Trophoblast cell (in vitro differentiated cells and primary cell): ENCODE data around the gene WFDC9.
"Not testable (repeated sequence)": the region's sequence is repeated elsewhere in the genome, so short reads cannot be mapped to it uniquely, and the experiment has no call there.

ENCODE experiments used
- DNase-seq, 2 donors: peaks; one replicate each; pipeline ENCODE4 v3.0.0-alpha.2; 2016
- H2AFZ ChIP-seq: 2 replicates; pipeline ENCODE4 v1.6.1; 2013; ENCODE audit warnings: low read length, moderate library complexity, mild to moderate bottlenecking; ENCODE audit not compliant: insufficient read depth, poor library complexity
- H2AK5ac ChIP-seq: 2 replicates; pipeline ENCODE4 v1.6.1; 2013; ENCODE audit warnings: mild to moderate bottlenecking, low read length
- H2BK120ac ChIP-seq: 2 replicates; pipeline ENCODE4 v1.6.1; 2013; ENCODE audit warnings: low read length, mild to moderate bottlenecking, moderate library complexity; ENCODE audit not compliant: insufficient read depth, poor library complexity
- H2BK12ac ChIP-seq: 2 replicates; pipeline ENCODE4 v1.6.1; 2013; ENCODE audit warnings: mild to moderate bottlenecking, low read length, moderate library complexity
- H2BK5ac ChIP-seq: 2 replicates; pipeline ENCODE4 v1.6.1; 2013; ENCODE audit warnings: low read length, low read depth, moderate library complexity, mild to moderate bottlenecking; ENCODE audit not compliant: poor library complexity
- H3K14ac ChIP-seq: 2 replicates; pipeline ENCODE4 v1.6.1; 2013; ENCODE audit warnings: mild to moderate bottlenecking, low read length
- H3K18ac ChIP-seq: 2 replicates; pipeline ENCODE4 v1.6.1; 2013; ENCODE audit warnings: mild to moderate bottlenecking, low read length
- H3K23ac ChIP-seq: 2 replicates; pipeline ENCODE4 v1.6.1; 2013; ENCODE audit warnings: low read length
- H3K27ac ChIP-seq: 2 replicates; pipeline ENCODE4 v1.5.1; 2013; ENCODE audit warnings: low read depth, mild to moderate bottlenecking, inconsistent platforms, low read length, moderate library complexity
- H3K27me3 ChIP-seq: 2 replicates; pipeline ENCODE4 v1.6.1; 2013; ENCODE audit warnings: inconsistent platforms, mild to moderate bottlenecking, low read length, moderate library complexity; ENCODE audit not compliant: insufficient read depth
- H3K36me3 ChIP-seq, 2 experiments: 1 replicate in 1 of 2; 2 replicates in 1 of 2; pipeline ENCODE4 v1.6.1; 2013; ENCODE audit warnings: low read length in 2 of 2, mild to moderate bottlenecking in 2 of 2, moderate library complexity in 1 of 2; ENCODE audit not compliant: insufficient read depth in 2 of 2, control insufficient read depth in 1 of 2
- H3K4ac ChIP-seq: 2 replicates; pipeline ENCODE4 v1.6.1; 2013; ENCODE audit warnings: low read depth, mild to moderate bottlenecking, low read length, moderate library complexity
- H3K4me1 ChIP-seq, 2 experiments: 1 replicate in 1 of 2; 2 replicates in 1 of 2; pipeline ENCODE4 v1.6.1; 2013; ENCODE audit warnings: low read length in 2 of 2, mild to moderate bottlenecking in 2 of 2, moderate library complexity in 1 of 2; ENCODE audit not compliant: insufficient read depth in 2 of 2, control insufficient read depth in 1 of 2
- H3K4me2 ChIP-seq: 2 replicates; pipeline ENCODE4 v1.6.1; 2013; ENCODE audit warnings: inconsistent platforms, mild to moderate bottlenecking, low read length, moderate library complexity
- H3K4me3 ChIP-seq: 2 replicates; pipeline ENCODE4 v1.5.1; 2013; ENCODE audit warnings: mild to moderate bottlenecking, low read depth, low read length, inconsistent platforms
- H3K79me1 ChIP-seq: one replicate; pipeline ENCODE4 v1.6.1; 2013; ENCODE audit warnings: low read length
- H3K79me2 ChIP-seq: 2 replicates; pipeline ENCODE4 v1.6.1; 2013; ENCODE audit warnings: low read length, mild to moderate bottlenecking; ENCODE audit not compliant: control insufficient read depth, insufficient read depth, poor library complexity
- H3K9ac ChIP-seq: 2 replicates; pipeline ENCODE4 v1.6.1; 2013; ENCODE audit warnings: mild to moderate bottlenecking, low read length
- H3K9me3 ChIP-seq: 2 replicates; pipeline ENCODE4 v1.6.1; 2013; ENCODE audit warnings: low read depth, mild to moderate bottlenecking, control low read depth, inconsistent platforms, low read length; ENCODE audit not compliant: insufficient read depth
- H4K12ac ChIP-seq: 2 replicates; pipeline ENCODE4 v1.6.1; 2013; ENCODE audit warnings: low read depth, mild to moderate bottlenecking, low read length, moderate library complexity
- H4K8ac ChIP-seq: 2 replicates; pipeline ENCODE4 v1.6.1; 2013; ENCODE audit warnings: low read depth, mild to moderate bottlenecking, low read length, moderate library complexity
- H4K91ac ChIP-seq: one replicate; pipeline ENCODE4 v1.6.1; 2013; ENCODE audit warnings: low read depth, mild to moderate bottlenecking, low read length, moderate library complexity
- WGBS: extraction: QIAGEN DNeasy Blood & Tissue Kit; methylation state at CpG from one replicate; pipeline ENCODE4 v1.1.7; 2013; ENCODE audit warnings: missing lambda C conversion rate; ENCODE audit not compliant: insufficient read length, insufficient coverage; ENCODE audit errors: extremely low coverage; 5-methylcytosine and 5-hydroxymethylcytosine counted together

Gene WFDC9

DNA sequence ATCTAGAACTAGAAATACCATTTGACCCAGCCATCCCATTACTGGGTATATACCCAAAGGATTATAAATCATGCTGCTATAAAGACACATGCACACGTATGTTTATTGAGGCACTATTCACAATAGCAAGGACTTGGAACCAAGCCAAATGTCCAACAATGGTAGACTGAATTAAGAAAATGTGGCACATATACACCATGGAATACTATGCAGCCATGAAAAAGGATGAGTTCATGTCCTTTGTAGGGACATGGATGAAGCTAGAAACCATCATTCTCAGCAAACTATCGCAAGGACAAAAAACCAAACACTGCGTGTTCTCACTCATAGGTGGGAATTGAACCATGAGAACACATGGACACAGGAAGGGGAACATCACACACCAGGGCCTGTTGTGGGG lies 26.0 kb upstream of the WFDC9 start:
- not testable (repeated sequence) for H3K4me3 ChIP-seq, H3K27ac ChIP-seq, H3K36me3 ChIP-seq, H3K9ac ChIP-seq, H4K12ac ChIP-seq, DNase-seq, H2AK5ac ChIP-seq, H4K91ac ChIP-seq, H2BK120ac ChIP-seq, H3K9me3 ChIP-seq, H2AFZ ChIP-seq, H3K79me2 ChIP-seq, H3K4me1 ChIP-seq, H3K79me1 ChIP-seq, H4K8ac ChIP-seq, H2BK5ac ChIP-seq, H2BK12ac ChIP-seq, H3K14ac ChIP-seq, H3K4ac ChIP-seq, H3K27me3 ChIP-seq, H3K18ac ChIP-seq, H3K23ac ChIP-seq, H3K4me2 ChIP-seq
- no CpG with 5 or more reads among the region's 3 CpGs for WGBS

DNA sequence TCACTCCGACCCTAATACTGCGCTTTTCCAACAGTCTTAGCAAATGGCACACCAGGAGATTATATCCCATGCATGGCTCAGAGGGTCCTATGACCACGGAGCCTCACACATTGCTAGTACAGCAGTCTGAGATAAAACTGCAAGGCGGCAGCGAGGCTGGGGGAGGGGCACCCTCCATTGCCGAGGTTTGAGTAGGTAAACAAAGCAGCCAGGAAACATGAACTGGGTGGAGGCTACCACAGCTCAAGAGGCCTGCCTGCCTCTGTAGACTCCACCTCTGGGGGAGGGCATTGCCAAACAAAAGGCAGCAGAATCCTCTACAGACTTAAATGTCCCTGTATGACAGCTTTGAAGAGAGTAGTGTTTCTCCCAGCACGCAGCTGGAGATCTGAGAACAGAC lies 20.6 kb upstream of the WFDC9 start:
- H4K91ac ChIP-seq, H3K14ac ChIP-seq, H2AK5ac ChIP-seq, H2BK5ac ChIP-seq, H4K12ac ChIP-seq, H3K9ac ChIP-seq, H3K27me3 ChIP-seq, H3K36me3 ChIP-seq, H3K79me2 ChIP-seq, H3K4me2 ChIP-seq, H3K79me1 ChIP-seq, H3K4me3 ChIP-seq, H2BK12ac ChIP-seq, H3K18ac ChIP-seq, H3K9me3 ChIP-seq, H2AFZ ChIP-seq, H4K8ac ChIP-seq, H2BK120ac ChIP-seq, H3K27ac ChIP-seq, H3K4me1 ChIP-seq, H3K4ac ChIP-seq, H3K23ac ChIP-seq, DNase-seq: not testable (repeated sequence)
- no CpG with 5 or more reads among the region's 7 CpGs for WGBS

DNA sequence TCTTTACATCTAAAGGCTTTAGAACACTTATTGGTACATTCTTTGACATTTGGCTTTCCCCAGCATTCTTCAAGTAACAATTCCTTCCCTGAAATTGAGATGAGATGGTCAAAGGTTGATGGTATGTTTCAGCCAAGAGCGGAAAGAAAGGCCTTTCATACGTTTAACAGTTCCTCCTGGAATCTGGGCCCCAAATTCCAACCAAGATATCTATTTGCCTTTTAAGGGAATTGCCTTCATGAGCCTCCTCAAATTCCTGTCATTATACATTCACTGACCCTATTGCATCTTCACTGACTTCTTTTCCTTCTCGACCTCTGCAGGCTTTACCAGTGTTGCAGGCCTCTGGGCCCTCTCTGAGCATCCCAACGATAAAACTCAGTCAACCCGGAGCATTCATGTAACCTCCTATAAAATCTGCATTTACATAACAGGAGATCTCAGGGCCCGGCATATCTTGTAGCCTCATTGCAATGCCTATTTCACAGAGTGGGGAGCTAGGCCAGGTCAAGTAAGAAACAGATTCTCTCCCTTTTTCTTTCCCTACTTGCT lies 18.3 kb upstream of the WFDC9 start:
- Histone ChIP-seq H3K4me1 (no peaks in the 10 kb centered on the region), H2BK5ac (no peak overlapping the region), H2BK12ac (no peak overlapping the region), H2AFZ (no peak overlapping the region), H3K27me3 (no peaks in the 10 kb centered on the region), H4K12ac (no peak overlapping the region), H2BK120ac (no peak overlapping the region), H3K9me3 (peaks cover 7% of the 10 kb centered on the region), H3K23ac (no peak overlapping the region), H4K91ac (no peak overlapping the region), H3K4me2 (no peak overlapping the region), H3K79me1 (no peaks in the 10 kb centered on the region), H4K8ac (no peak overlapping the region), H3K36me3 (no peaks in the 10 kb centered on the region), H3K4ac (no peak overlapping the region), H3K27ac (no peak overlapping the region), H3K18ac (no peak overlapping the region), H3K9ac (no peak overlapping the region), H2AK5ac (no peak overlapping the region), H3K4me3 (no peak overlapping the region), H3K79me2 (no peaks in the 10 kb centered on the region), H3K14ac (no peak overlapping the region)
- no CpG with 5 or more reads among the region's 6 CpGs for WGBS
- no peak for DNase-seq

DNA sequence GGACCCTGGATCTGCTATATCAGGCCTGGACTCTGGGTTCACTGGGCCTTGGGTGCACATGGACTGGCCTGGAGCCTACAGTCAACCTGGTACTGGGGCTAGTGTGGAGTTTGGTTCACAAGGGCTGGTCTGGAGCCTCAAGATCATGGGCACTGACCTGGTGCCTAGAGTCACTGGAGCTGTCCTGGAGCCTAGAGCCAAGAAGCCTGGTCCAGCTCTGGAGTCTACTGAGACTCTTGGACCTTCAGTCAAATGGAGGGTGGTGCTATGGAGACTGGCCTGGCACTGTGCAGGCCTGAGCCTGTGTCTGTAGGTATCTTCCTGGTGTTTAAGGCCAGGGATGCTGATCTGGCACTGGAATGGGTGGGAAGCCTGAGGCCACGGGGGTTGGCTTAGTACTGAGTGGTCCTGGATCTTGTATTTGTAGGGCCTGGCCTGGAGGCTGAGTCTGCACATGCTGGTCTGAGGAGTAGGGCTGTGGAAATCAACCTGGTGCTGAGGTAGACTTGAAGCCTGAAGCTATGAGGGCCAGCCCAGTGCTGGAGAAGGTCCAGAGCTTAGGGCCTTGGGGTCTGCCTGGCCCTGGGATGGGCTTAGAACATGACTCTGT lies 16.5 kb upstream of the WFDC9 start:
- Histone ChIP-seq H3K4me3 (no peak overlapping the region), H4K8ac (no peak overlapping the region), H3K23ac (no peak overlapping the region), H3K4me2 (no peak overlapping the region), H3K9ac (no peak overlapping the region), H4K91ac (no peak overlapping the region), H3K27me3 (no peaks in the 10 kb centered on the region), H3K27ac (no peak overlapping the region), H2BK120ac (no peak overlapping the region), H4K12ac (no peak overlapping the region), H3K14ac (no peak overlapping the region), H3K79me1 (no peaks in the 10 kb centered on the region), H3K18ac (no peak overlapping the region), H3K36me3 (no peaks in the 10 kb centered on the region), H3K4me1 (no peaks in the 10 kb centered on the region), H3K4ac (no peak overlapping the region), H3K79me2 (no peaks in the 10 kb centered on the region), H2BK5ac (no peak overlapping the region), H2AFZ (no peak overlapping the region), H2BK12ac (no peak overlapping the region), H3K9me3 (peaks cover 7% of the 10 kb centered on the region), H2AK5ac (no peak overlapping the region)
- no peak for DNase-seq
- WGBS: no CpG with 5 or more reads among the region's 1 CpG
